GM21423 (cell line): ENCODE results near the gene FYB1.
"Not testable (repeated sequence)": the region's sequence is repeated elsewhere in the genome, so short reads cannot be mapped to it uniquely, and the experiment has no call there.

Source experiments
- ATAC-seq: cut with Tn5 transposase; IDR thresholded peaks from one replicate; pipeline ENCODE4 v1.9.1; 2021; ENCODE audit warnings: mild to moderate bottlenecking, moderate library complexity; ENCODE audit not compliant: unreplicated experiment

Gene FYB1

DNA sequence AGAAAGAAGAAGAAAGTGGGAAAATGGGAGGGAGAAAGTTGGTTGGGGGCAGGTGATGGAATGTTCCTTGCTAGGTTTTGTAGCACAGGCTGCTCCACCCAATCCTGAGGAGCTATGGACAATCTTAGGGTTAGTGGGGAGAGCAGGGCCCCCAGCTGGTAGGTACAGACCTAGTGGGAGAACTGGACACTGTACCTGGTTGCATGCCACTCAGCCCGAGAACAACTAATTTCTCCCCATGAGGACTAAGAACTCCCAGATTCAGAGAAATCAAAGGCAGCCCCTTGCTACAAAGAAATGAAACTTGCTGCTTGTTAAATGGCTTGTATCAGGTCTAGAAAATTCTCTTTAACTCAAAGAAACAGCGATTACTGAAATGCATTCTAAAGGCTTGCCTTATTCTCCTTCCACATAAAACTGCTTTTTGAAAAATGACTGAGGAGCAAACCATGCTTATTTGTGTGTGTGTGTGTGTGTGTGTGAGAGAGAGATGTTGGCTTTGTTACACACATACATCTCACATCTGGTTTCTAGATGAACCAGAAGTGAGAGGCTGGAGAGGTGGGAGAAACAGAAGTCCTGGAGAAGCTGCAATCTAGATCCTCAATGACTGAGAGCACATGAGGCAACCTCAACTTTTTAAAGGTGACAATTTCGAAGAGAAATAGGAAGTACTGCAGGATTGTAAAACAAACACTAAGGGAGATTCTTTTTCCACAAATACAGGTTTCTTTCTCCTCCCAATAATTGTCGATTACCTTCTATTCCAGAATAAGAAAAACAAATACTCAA, 28.9 kb downstream of the FYB1 start:
- ATAC-seq = no peak

GRCh38 chr5:39189292-39189955, 29.9 kb downstream of the FYB1 start:
- no peak for ATAC-seq

- peak; percentile 45 for ATAC-seq
Observed at GRCh38 chr5:39187831-39188731, 31.3 kb downstream of the FYB1 start.

GRCh38 chr5:39186722-39187539, 32.4 kb downstream of the FYB1 start:
- ATAC-seq = no peak

DNA sequence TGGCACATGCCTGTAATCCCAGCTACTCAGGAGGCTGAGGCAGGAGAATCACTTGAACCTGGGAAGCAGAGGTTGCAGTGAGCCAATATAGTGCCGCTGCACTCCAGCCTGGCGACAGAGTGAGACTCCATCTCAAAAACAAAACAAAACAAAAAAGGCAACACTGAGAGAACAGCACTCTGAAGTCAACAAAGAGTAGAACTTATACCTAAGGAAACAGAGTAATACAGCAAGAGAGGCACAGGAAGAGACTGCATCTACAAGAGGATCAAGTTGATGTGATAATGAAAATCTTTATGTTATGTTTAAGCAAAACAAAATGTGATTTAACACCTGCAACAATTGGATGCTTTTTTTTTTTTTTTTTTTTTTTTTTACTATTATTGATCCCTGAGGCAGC, 33.1 kb downstream of the FYB1 start:
- ATAC-seq = no peak

- ATAC-seq = no peak
Observed at GRCh38 chr5:39185761-39186160, 33.6 kb downstream of the FYB1 start.

- not testable (repeated sequence) for ATAC-seq
Observed at GRCh38 chr5:39179561-39179960, 39.8 kb downstream of the FYB1 start.

DNA sequence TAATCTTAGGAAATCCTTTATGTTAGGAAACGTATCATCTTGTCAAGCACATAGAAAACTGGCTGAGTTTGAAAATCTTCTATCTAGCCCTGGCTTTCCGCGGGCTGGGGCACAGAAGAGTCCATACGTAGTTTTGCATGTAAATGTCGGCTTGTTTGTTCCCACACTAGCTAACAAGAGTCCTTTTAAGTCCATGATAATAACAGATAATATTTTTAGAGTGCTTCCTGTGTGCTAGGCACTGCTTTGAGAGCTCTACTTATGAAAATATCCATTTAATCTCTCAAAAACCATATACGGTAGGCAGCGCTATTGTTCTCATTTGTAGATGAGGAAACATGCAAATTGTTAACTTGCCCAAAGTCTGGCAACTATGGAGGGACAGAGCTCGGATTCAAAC, 40.5 kb downstream of the FYB1 start:
- no peak for ATAC-seq

DNA sequence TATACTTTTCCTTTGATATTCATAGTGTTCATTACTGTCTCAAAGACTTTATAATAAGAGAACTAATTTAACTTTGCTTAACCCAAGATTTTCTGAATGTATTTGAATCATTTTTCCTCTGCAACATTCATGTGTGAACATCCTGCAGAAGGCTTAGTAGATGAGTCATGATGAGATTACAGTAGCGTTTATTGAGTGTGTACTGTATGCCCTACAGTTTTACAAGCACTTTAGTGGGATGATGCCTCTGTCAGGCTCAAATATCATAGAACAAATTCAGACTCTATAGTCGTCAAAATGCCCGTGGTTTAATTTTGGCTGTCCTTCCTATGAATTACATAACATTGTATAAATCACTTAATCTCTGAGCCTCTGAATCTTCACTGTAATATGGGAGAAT, 41.2 kb downstream of the FYB1 start:
- no peak for ATAC-seq

- ATAC-seq = peak; percentile 66
Observed at GRCh38 chr5:39177631-39177964, 41.8 kb downstream of the FYB1 start.

GRCh38 chr5:39176759-39177630, 42.4 kb downstream of the FYB1 start:
- ATAC-seq = peak; percentile 62

- ATAC-seq = no peak
Observed at GRCh38 chr5:39175273-39175955, 43.9 kb downstream of the FYB1 start.

DNA sequence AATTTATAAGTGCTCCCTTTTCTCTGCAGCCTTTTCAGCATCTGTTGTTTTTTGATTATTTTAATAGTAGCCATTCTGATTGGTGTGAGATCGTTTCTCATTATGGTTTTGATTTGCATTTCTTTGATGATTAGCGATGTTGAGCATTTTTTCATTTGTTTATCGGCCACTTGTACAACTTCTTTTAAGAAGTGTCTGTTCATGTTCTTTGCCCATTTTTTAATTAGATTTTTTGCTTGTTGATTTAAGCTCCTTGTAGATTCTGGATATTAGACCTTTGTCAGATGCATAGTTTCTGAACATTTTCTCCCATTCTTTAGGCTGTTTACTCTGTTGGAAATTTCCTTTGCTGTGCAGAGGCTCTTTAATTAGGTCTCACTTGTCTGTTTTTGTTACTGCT, 46.3 kb downstream of the FYB1 start:
- no peak for ATAC-seq

GRCh38 chr5:39172593-39172992, 46.8 kb downstream of the FYB1 start:
- ATAC-seq = no peak

- no peak for ATAC-seq
Observed at GRCh38 chr5:39171647-39172046, 47.7 kb downstream of the FYB1 start.

GRCh38 chr5:39169081-39169480, 50.3 kb downstream of the FYB1 start:
- ATAC-seq = no peak

DNA sequence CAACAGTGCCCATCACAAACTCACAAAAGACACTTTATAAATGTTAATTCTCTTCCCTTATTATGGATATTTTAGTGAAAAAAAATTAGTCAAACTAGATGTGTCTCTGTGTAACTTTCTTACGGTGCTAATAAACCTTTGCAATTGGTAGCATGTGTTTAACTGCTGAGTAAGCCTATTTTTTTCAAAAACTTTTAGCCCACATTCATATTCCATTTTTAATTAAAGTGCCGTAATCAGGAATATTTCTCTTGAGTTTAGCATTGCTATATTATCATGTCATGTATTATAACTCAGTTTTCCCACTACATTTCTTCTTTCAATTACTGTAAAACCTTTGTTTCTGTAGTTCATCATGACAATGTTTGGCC, 51.4 kb downstream of the FYB1 start:
- no peak for ATAC-seq

DNA sequence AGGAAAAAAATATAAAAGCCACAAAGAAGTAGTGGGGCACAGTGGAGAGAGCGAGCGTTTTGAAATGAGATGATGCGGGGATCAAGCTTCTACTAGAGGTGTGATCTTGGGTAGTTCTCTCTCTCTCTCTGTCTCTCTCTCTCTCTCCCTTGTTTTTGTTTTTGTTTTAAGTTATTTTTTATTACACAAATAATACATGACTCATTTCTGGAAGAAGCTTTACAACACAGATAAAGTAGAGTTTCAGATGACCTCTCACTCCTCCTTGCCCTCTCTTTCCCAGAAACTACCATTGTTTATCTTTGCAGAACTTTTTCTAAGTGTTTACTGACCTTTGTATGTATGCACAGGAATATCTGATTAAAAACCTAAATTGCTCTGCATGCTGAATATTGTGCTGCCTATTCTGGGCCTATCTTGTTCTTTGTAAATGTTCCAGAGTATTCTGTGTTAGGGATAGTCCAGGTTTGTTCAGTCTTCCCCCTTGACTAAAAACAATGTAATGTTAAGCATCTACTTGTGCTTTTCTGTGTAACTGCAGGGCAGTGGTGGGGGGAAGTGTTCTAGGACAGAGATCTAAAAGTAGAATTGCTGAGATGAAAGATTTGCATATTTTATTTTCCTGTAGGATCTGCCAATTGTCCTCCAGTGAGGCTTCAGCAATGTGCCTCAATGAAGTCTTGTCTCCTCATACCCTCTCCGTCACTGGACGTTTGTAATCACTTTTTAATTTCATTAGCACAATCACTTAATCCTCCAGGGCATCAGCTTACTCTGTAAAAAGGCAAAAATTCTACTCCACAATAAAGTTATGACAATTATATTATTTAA, 52.0 kb downstream of the FYB1 start:
- ATAC-seq = no peak
